Smooth muscle cell of the brain vasculature (primary cell): ENCODE data around the gene PDE5A.
"Not testable (repeated sequence)": the region's sequence is repeated elsewhere in the genome, so short reads cannot be mapped to it uniquely, and the experiment has no call there.

ENCODE experiments used
- DNase-seq: peaks from one replicate; pipeline ENCODE4 v3.0.0-alpha.2; 2012; ENCODE audit warnings: low read depth, low spot score

The PDE5A gene

DNA sequence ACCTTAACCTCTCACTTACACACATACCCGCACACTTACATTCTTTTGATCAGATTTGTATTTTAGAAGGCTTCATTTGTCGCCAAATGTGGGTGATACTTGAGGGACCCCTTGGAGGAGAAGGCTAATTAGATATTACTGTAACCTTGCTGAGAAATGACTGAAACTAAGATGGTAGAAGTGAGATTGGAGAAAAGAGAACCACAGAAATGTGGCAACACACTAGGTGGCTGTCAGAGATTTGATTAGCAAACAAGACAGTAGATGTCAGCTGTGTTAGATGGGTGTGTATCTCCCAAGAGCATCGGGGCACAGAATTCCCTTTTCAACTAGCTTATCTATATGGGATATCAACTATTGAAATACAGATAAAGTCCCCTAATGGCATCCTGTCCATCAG, 157.3 kb downstream of the PDE5A start:
- no peak for DNase-seq

DNA sequence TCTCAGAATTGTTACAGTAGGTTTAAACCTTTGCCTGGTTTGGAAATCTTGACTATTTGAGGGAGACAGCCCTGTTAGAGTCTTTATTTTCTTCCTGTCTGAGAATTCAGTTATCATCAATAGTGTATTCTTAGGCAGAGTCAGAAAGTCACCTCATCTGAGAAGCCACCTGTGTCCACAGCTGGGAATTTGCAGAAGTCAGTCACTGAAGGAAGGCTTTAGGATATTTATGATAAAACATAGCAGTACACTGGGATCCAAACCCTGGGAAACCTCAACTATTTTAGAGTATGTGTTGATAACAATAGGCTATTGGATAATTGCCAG, 157.9 kb downstream of the PDE5A start:
- DNase-seq = not testable (repeated sequence)

DNA sequence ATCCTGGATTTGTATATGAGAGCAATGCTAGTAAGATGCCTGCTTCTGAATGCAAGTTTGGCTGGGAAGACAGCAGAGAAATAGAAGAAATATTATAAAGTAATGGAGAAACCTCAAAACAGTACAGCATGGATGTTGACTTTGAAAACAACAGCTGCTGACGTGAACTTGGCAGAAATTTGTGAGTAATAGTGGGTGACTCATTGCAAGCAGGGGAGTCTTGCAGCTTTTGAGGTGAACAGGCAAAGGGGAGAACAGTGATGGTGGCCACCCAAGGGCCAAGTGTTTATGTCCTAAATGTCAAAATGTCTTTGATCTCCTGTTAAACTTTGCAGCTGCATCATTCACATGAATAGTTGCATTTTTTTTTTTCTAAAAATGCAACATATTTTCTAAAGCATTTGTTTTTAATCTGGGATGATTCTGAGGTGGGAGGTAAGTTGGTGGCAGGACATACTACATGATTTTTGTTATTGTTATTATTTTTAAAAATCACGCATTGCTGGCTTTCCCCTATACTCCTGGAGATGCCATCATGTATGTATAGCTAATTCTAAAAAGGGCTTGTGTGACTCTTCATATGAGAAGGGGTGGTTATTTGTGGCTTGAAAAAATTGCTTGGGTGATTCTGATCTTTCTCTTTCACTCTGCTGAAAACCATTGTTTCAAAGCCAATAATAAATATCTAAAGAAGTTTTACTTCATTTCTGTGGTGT, 158.4 kb downstream of the PDE5A start:
- peak; percentile 29 for DNase-seq

DNA sequence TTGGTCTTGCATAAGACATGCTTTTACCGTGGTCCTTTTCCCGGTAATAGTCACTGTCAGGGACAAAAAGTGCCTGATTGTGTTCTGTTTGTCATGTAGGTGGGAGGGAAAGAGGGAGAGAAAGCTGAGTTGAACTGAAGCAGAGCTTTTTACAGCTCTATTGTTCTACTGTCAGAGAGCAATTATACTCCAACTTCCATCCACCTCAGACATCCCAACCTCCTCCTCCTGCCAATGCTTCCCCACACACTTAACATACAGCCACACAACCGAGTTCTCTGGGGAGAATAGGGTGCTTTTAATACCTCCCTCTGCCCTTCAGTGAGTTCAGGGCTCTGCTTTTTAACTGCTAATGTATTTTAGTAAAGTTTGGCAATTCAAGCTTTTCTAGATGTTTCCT, 159.6 kb downstream of the PDE5A start:
- not testable (repeated sequence) for DNase-seq

DNA sequence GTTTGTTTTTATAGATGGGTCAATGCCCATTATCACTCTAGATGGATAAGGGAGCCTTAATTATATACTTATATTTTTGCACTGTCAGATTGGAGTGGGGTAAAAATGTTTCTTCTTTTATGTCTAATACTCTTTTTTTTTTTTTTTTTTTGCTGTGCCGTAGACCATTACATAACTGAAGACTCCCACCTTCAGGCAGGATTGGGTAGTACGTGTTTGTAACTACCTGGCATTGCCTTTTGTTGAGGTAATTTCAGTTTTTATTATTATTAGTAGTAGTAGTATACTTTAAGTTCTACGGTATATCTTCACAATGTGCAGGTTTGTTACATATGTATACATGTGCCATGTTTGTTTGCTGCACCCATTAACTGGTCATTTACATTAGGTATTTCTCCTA, 165.9 kb downstream of the PDE5A start:
- DNase-seq = not testable (repeated sequence)

DNA sequence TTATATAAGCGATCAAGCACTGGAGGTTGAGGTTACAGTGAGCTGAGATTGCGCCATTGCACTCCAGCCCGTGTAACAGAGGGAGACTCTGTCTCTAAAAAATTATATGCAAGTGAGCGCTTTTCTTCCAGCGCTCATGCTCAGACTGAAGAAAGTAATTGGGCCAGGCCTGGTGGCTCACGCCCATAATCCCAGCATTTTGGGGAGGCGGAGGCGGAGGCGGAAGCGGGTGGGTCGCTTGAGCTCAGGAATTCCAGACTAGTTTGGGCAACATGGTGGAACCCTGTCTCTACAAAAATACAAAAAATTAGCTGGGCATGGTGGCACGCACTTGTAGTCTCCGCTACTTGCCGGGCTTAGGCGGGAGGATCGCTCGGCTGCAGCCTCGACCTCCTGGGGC, 172.9 kb downstream of the PDE5A start:
- DNase-seq = not testable (repeated sequence)

DNA sequence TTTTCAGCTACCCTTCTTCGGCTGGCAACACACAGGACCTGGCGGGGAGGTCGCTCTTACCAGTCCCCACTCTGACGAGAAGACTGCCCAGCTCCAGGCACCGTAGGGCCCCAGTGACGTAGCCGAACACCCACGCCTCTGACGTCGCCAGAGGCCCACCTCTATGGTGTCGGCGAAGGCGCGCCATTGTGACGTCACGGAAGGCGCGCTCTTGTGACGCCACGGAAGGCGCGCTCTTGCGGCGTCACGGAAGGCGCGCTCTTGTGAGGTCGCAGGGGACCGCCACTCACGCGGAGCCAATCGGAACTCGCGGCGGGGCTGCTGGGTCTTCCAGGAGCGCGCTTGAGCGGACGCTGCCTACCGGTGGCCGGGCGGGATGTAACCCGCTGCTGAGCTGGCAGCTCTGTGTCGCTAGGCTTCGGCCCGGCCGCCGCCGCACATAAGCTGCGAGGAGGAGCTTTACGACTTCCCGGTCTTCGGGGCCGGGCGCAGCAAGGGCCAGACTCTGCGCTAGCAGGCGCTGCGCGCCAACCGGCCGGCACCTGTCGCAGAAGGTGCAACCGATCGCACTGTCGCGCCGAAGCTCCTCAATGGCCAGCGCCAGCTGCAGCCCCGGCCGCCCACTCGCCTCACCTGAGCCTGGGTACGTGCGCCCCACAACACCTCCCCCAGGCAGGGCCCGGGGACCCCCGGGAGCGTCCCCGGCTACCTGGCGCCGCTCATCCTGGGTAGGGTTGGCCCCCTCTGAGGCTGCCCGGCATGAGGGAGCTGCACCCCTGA, 173.9 kb downstream of the PDE5A start:
- DNase-seq = peak; percentile 95

DNA sequence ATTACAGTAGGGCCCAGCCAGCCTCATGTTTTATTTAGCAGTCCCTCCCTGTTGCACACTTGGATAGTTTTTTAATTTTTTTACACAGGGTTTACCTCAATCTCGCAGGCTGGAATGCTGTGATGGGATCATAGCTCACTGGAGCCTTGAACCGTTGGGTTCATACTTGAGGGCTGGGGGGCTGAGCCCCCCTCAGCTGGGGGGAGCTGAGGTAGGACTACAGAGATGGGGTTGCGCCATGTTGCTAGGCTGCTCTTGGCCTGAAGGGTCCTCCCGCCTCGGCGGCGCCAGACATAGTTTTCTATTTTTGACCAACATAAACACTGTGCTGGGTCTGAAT, 174.5 kb downstream of the PDE5A start:
- DNase-seq = not testable (repeated sequence)

DNA sequence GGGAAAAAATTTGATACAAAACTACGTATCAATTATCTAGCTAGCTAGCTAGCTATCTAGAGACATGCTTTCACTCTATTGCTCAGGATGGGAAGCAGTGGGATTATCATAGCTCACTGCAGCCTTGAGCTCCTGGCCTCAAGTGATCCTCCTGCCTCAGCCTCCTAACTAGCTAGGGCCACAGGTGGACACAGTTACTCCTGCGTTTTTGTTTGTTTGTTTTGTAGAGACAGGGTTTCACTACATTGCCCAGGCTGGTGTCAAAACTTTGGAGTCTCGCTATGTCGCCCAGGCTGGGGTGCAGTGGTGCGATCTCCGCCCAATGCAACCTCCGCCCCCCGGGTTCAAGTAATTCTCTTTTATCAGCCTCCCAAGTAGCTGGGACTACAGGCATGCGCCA, 175.3 kb downstream of the PDE5A start:
- DNase-seq = not testable (repeated sequence)

DNA sequence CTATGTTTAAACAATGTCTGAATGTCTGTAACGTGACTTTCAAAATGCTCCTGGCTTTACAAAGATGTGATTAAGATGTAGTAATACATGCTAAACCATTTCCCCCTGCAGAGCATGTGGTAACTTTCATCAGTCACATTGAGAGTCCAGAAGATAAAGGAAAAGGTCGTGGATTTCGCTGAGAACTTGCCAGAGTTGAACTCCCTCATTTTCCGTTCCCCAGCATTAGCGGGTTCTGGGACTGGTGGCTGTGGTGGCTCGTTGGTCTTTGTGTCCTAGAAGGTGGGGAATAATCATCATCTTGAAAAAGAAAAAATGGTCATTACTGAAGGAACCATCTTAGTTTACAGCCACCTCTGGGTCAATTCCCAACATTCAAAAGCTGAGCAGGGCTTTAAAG, 178.8 kb downstream of the PDE5A start:
- DNase-seq = not testable (repeated sequence)
